Stomach (tissue), 9 donors: ENCODE data around the gene STRA6. TPM values are rescaled to one million over a fixed set of nuclear protein-coding genes. Genes with fewer than 3 reads are reported as not detected.

Experiments
- DNase-seq, 2 donors: peaks; one replicate each; pipeline versions ENCODE4 v3.0.0 to v3.0.0-alpha.2; 2013 to 2019
- H3K27ac ChIP-seq, 5 donors: fragments of 200-600 bp in 4 of 5; sonication (generic) in 4 of 5; one replicate each; pipeline ENCODE4 v1.5.1; 2013 to 2019; ENCODE audit warnings: mild to moderate bottlenecking in 1 of 5, moderate library complexity in 1 of 5
- H3K27me3 ChIP-seq, 3 donors: fragments of 200-600 bp; sonication (generic); one replicate each; pipeline ENCODE4 v1.5.1; 2017 to 2019; ENCODE audit warnings: mixed run types in 1 of 3
- H3K36me3 ChIP-seq, 4 donors: fragments of 200-600 bp; sonication (generic); 1 replicate in 3 of 4; 2 replicates in 1 of 4; pipeline ENCODE4 v1.5.1; 2016 to 2019
- H3K4me1 ChIP-seq, 4 donors: fragments of 200-600 bp; sonication (generic); one replicate each; pipeline ENCODE4 v1.5.1; 2016 to 2019
- H3K4me3 ChIP-seq, 4 donors: fragments of 200-600 bp; sonication (generic) in 3 of 4; one replicate each; pipeline ENCODE4 v1.5.1; 2016 to 2019; ENCODE audit warnings: mild to moderate bottlenecking in 1 of 4
- H3K9me3 ChIP-seq, 4 donors: fragments of 200-600 bp; sonication (generic); one replicate each; pipeline ENCODE4 v1.5.1; 2016 to 2019
- CTCF ChIP-seq, 7 experiments: fragments of 450-650 bp in 4 of 7; fragments of 200-600 bp in 3 of 7; sonication (generic) in 3 of 7; IDR thresholded peaks; one replicate each; pipeline ENCODE4 v1.5.1; 2016 to 2019; ENCODE audit warnings: antibody characterized with exemption in 7 of 7, control low read depth in 2 of 7, mild to moderate bottlenecking in 1 of 7
- EP300 ChIP-seq: sonication (generic); formaldehyde crosslinking; IDR thresholded peaks from one replicate; pipeline ENCODE4 v1.6.1; 2017; ENCODE audit warnings: antibody characterized with exemption
- POLR2A ChIP-seq, 4 donors: fragments of 450-650 bp; IDR thresholded peaks; one replicate each; pipeline ENCODE4 v1.6.1; 2016; ENCODE audit warnings: antibody characterized with exemption in 4 of 4, control low read depth in 2 of 4, mild to moderate bottlenecking in 1 of 4, moderate library complexity in 1 of 4
- POLR2AphosphoS5 ChIP-seq, 3 donors: sonication (generic); formaldehyde crosslinking; IDR thresholded peaks; one replicate each; pipeline ENCODE4 v1.6.1; 2016; ENCODE audit warnings: antibody characterized with exemption in 3 of 3
- WGBS, 5 donors: extraction: QIAGEN DNeasy Blood & Tissue Kit in 3 of 5; methylation state at CpG; one replicate each; pipeline versions ENCODE4 v1.1.5 to v1.1.7; 2013 to 2018; 5-methylcytosine and 5-hydroxymethylcytosine counted together
- intact Hi-C: fragments of 100-400 bp; cut with DNase I; formaldehyde crosslinking; loops from one replicate; pipeline ENCODE4 v1.15.1; 2023; ENCODE audit warnings: low total_unique reads
- polyA plus RNA-seq, 3 donors: library from polyadenylated mRNA; stranded (reverse); fragments of 200-250 nt; gene quantifications; one replicate each; pipeline ENCODE4 v1.2.3, GENCODE V29; 2013
- total RNA-seq, 5 donors: library from RNA; depleted of rRNA; stranded (reverse); fragments of >200 nt; gene quantifications; one replicate each; pipeline versions ENCODE4 v1.1.0 to v1.2.3, GENCODE V29; 2014 to 2016
- donor health status: healthy with polysubstance abuse.
- donor health status: Bipolar disorder and iron deficiency.
- donor health status: healthy.

Gene STRA6
- total and polyA plus RNA-seq, 8 donors: 0.95 to 1.5 TPM; not detected in 6

- H3K4me3 ChIP-seq: peak overlapping the region; percentile 42 to 56 (median 45)
- peaks cover 29 to 91% (median 78%) of the 10 kb centered on the region in 3 donors for H3K27me3 ChIP-seq
- intact Hi-C loops: no loop called here
Observed at GRCh38 chr15:74136540-74136813, 66.1 kb downstream of the STRA6 start.

GRCh38 chr15:74135041-74135565 is 67.5 kb downstream of the STRA6 start:
- H3K27ac ChIP-seq: peak overlapping the region in 1 of 5 donors; percentile 60
- TF ChIP-seq POLR2A (IDR thresholded peaks at IDR 0.05): no peak
- no peak for TF ChIP-seq CTCF (IDR thresholded peaks at IDR 0.05)
- TF ChIP-seq EP300: no peak
- no peak for TF ChIP-seq POLR2AphosphoS5 (IDR thresholded peaks at IDR 0.05)
- no peaks in the 10 kb centered on the region for H3K36me3 ChIP-seq
- DNase-seq: no peak
- H3K27me3 ChIP-seq: peaks cover 43 to 100% (median 91%) of the 10 kb centered on the region in 3 donors
- WGBS, 5 donors: 12 to 38% (median 19%) methylated on average over 27 of the region's 27 CpGs
- intact Hi-C loops: no loop called here
- no peak overlapping the region for H3K4me3 ChIP-seq
- H3K9me3 ChIP-seq: peaks cover 0 to 15% (median 3%) of the 10 kb centered on the region in 4 donors
- peaks cover 27 to 65% (median 46%) of the 10 kb centered on the region in 4 donors for H3K4me1 ChIP-seq

More at GRCh38 chr15:74136540-74136813, 66.1 kb downstream of the STRA6 start:
- Histone ChIP-seq H3K9me3 (peaks cover 0 to 15% (median 3%) of the 10 kb centered on the region in 4 donors), H3K4me1 (peaks cover 27 to 56% (median 40%) of the 10 kb centered on the region in 4 donors), H3K36me3 (no peaks in the 10 kb centered on the region), H3K27ac (peak overlapping the region in 4 of 5 donors; percentile 38 to 78 (median 58))
- no peak for DNase-seq
- TF ChIP-seq POLR2AphosphoS5 (IDR thresholded peaks at IDR 0.05): no peak
- TF ChIP-seq POLR2A (IDR thresholded peaks at IDR 0.05): no peak
- TF ChIP-seq EP300: no peak
- TF ChIP-seq CTCF (IDR thresholded peaks at IDR 0.05): no peak
- WGBS, 5 donors: 0 to 6% (median 4%) methylated on average over 12 to 24 of the region's 26 CpGs

GRCh38 chr15:74134387-74135027 is 68.1 kb downstream of the STRA6 start:
- H3K27ac ChIP-seq: no peak overlapping the region
- peak; percentile 53 to 77 for DNase-seq
- 9 to 28% (median 11%) methylated on average over 22 to 53 of the region's 53 CpGs for WGBS, 5 donors
- H3K4me1 ChIP-seq: peaks cover 32 to 71% (median 52%) of the 10 kb centered on the region in 4 donors
- H3K4me3 ChIP-seq: peak overlapping the region in 1 of 4 donors; percentile 1
- TF ChIP-seq POLR2AphosphoS5 (IDR thresholded peaks at IDR 0.05) (no peak), CTCF (IDR thresholded peaks at IDR 0.05) (peak in 2 of 7 experiments; percentile 15 to 33), POLR2A (IDR thresholded peaks at IDR 0.05) (no peak), EP300 (no peak)
- H3K9me3 ChIP-seq: peaks cover 0 to 15% (median 3%) of the 10 kb centered on the region in 4 donors
- peaks cover 49 to 100% (median 97%) of the 10 kb centered on the region in 3 donors for H3K27me3 ChIP-seq
- intact Hi-C loops: no loop called here
- no peaks in the 10 kb centered on the region for H3K36me3 ChIP-seq

- TF ChIP-seq POLR2A (IDR thresholded peaks at IDR 0.05) (no peak), POLR2AphosphoS5 (IDR thresholded peaks at IDR 0.05) (no peak), EP300 (no peak), CTCF (IDR thresholded peaks at IDR 0.05) (no peak)
- 13 to 37% (median 17%) methylated on average over 26 to 71 of the region's 71 CpGs for WGBS, 5 donors
- H3K27me3 ChIP-seq: peaks cover 56 to 100% (median 97%) of the 10 kb centered on the region in 3 donors
- no peaks in the 10 kb centered on the region for H3K36me3 ChIP-seq
- intact Hi-C loops: no loop called here
- peak overlapping the region in 1 of 4 donors; percentile 1 for H3K4me3 ChIP-seq
- peaks cover 0 to 15% (median 3%) of the 10 kb centered on the region in 4 donors for H3K9me3 ChIP-seq
- peak in 1 of 2 donors; percentile 35 for DNase-seq
- peaks cover 39 to 77% (median 59%) of the 10 kb centered on the region in 4 donors for H3K4me1 ChIP-seq
- no peak overlapping the region for H3K27ac ChIP-seq
Observed at GRCh38 chr15:74133694-74134386, 68.7 kb downstream of the STRA6 start.
